HG03280 (cell line): ENCODE measurements around the gene CNEP1R1.
A peak's percentile ranks its signal among the peaks of the same experiment; 100 is the strongest.

ENCODE experiments used
- ATAC-seq: cut with Tn5 transposase; IDR thresholded peaks from one replicate; pipeline ENCODE4 v1.9.1; 2021; ENCODE audit warnings: mild to moderate bottlenecking, moderate library complexity; ENCODE audit not compliant: unreplicated experiment

CNEP1R1 gene

GRCh38 chr16:50059669-50060068, 34.6 kb downstream of the CNEP1R1 start:
- ATAC-seq = no peak

GRCh38 chr16:50061326-50061725, 36.3 kb downstream of the CNEP1R1 start:
- no peak for ATAC-seq

GRCh38 chr16:50065241-50065623, 40.2 kb downstream of the CNEP1R1 start:
- no peak for ATAC-seq

- ATAC-seq = peak; percentile 74
These were observed 40.8 kb downstream of the CNEP1R1 start, which contains the start of gene HEATR3 for GRCh38 chr16:50065624-50066481. TSS of gene HEATR3 (plus strand) at chr16:50065970. CDS start at chr16:50066132, 162 bp downstream.

GRCh38 chr16:50066482-50067289, 41.7 kb downstream of the CNEP1R1 start:
- ATAC-seq = no peak

GRCh38 chr16:50067290-50067853, 42.3 kb downstream of the CNEP1R1 start:
- ATAC-seq = no peak

GRCh38 chr16:50068550-50068949, 43.5 kb downstream of the CNEP1R1 start:
- no peak for ATAC-seq

- no peak for ATAC-seq
These were observed 44.0 kb downstream of the CNEP1R1 start for GRCh38 chr16:50069060-50069459.

- ATAC-seq = no peak
These were observed 46.1 kb downstream of the CNEP1R1 start for GRCh38 chr16:50071075-50071671.

GRCh38 chr16:50072730-50073129, 47.7 kb downstream of the CNEP1R1 start:
- ATAC-seq = no peak

- ATAC-seq = no peak
These were observed 54.5 kb downstream of the CNEP1R1 start for GRCh38 chr16:50079397-50080140.

- ATAC-seq = no peak
These were observed 56.5 kb downstream of the CNEP1R1 start for GRCh38 chr16:50081428-50082018.

GRCh38 chr16:50083996-50084395, 59.0 kb downstream of the CNEP1R1 start:
- no peak for ATAC-seq

- ATAC-seq = no peak
These were observed 61.2 kb downstream of the CNEP1R1 start for GRCh38 chr16:50086176-50086575.
